ENCODE measurements around the gene APELA.

DNA sequence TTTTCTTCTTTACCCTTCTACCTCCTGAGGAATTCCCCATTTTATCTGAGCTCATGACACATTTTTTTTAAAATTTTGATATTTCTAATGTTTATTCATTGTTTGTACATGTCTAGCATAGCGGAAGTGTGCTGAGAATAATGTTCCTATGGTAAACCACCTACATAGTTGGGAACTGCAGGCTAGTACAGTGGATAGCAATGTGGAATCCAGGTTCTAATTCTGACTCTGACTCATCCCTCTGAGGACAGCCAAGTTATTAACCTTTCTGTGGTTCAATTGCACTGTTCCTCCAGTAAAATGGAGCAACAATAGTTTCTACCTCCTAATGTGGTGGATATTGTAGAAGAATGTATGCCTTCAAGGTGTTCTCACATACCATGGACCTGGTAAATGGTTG lies 20.6 kb upstream of the APELA start:
- no peak for TF ChIP-seq ZFP30 (CRISPR knock-in tag; IDR thresholded peaks at IDR 0.05)
- no peak for TF ChIP-seq OSR1 (CRISPR knock-in tag; IDR thresholded peaks at IDR 0.05)
- TF ChIP-seq, protein P1, sequence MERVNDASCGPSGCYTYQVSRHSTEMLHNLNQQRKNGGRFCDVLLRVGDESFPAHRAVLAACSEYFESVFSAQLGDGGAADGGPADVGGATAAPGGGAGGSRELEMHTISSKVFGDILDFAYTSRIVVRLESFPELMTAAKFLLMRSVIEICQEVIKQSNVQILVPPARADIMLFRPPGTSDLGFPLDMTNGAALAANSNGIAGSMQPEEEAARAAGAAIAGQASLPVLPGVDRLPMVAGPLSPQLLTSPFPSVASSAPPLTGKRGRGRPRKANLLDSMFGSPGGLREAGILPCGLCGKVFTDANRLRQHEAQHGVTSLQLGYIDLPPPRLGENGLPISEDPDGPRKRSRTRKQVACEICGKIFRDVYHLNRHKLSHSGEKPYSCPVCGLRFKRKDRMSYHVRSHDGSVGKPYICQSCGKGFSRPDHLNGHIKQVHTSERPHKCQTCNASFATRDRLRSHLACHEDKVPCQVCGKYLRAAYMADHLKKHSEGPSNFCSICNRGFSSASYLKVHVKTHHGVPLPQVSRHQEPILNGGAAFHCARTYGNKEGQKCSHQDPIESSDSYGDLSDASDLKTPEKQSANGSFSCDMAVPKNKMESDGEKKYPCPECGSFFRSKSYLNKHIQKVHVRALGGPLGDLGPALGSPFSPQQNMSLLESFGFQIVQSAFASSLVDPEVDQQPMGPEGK (CRISPR knock-in tag; IDR thresholded peaks at IDR 0.05; ENCODE audit: borderline replicate concordance): no peak
- TF ChIP-seq, protein P2, sequence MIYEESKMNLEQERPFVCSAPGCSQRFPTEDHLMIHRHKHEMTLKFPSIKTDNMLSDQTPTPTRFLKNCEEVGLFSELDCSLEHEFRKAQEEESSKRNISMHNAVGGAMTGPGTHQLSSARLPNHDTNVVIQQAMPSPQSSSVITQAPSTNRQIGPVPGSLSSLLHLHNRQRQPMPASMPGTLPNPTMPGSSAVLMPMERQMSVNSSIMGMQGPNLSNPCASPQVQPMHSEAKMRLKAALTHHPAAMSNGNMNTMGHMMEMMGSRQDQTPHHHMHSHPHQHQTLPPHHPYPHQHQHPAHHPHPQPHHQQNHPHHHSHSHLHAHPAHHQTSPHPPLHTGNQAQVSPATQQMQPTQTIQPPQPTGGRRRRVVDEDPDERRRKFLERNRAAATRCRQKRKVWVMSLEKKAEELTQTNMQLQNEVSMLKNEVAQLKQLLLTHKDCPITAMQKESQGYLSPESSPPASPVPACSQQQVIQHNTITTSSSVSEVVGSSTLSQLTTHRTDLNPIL (CRISPR knock-in tag; IDR thresholded peaks at IDR 0.05; ENCODE audit: low read depth): no peak
- no peak for TF ChIP-seq RARB (CRISPR knock-in tag; IDR thresholded peaks at IDR 0.05)
- no peak for TF ChIP-seq GLIS3 (CRISPR knock-in tag; IDR thresholded peaks at IDR 0.05)
- TF ChIP-seq ZNF565 (CRISPR knock-in tag; conservative IDR thresholded peaks at IDR 0.05; ENCODE audit: low read depth): no peak
- TF ChIP-seq ZFP3 (CRISPR knock-in tag; IDR thresholded peaks at IDR 0.05): no peak
- TF ChIP-seq ZC3H10 (CRISPR knock-in tag; IDR thresholded peaks at IDR 0.05): no peak
- no peak for TF ChIP-seq TOX (CRISPR knock-in tag; IDR thresholded peaks at IDR 0.05; ENCODE audit: borderline replicate concordance)
- TF ChIP-seq CSDC2 (CRISPR knock-in tag; IDR thresholded peaks at IDR 0.05): no peak
- TF ChIP-seq BACH2 (CRISPR knock-in tag; IDR thresholded peaks at IDR 0.05; ENCODE audit: borderline replicate concordance): no peak
- no peak for TF ChIP-seq ISL1 (CRISPR knock-in tag; IDR thresholded peaks at IDR 0.05)
- TF ChIP-seq PPARA (CRISPR knock-in tag; IDR thresholded peaks at IDR 0.05; ENCODE audit: borderline replicate concordance): no peak

Data from SK-N-SH treated with all-trans-retinoic acid at 6 μM for 48 hours (cell line).